Aorta (tissue), 5 donors: ENCODE measurements around the gene NADK. TPM values are rescaled to one million over a fixed set of nuclear protein-coding genes. Genes with fewer than 3 reads are reported as not detected.
"Not testable (repeated sequence)": the region's sequence is repeated elsewhere in the genome, so short reads cannot be mapped to it uniquely, and the experiment has no call there.

Source experiments
- ATAC-seq: fragments of 200-7000 bp; cut with Tn5 transposase; one replicate; pipeline ENCODE4 v1.9.1; 2022; ENCODE audit warnings: moderate library complexity; ENCODE audit not compliant: low FRiP score
- DNase-seq, 2 donors: peaks; one replicate each; pipeline ENCODE4 v3.0.0-alpha.2; 2020
- H3K27ac ChIP-seq, 2 donors: one replicate each; pipeline ENCODE4 v1.5.1; 2013; ENCODE audit warnings: low read length in 2 of 2, mild to moderate bottlenecking in 2 of 2, moderate library complexity in 2 of 2, control low read depth in 1 of 2, inconsistent platforms in 1 of 2, low read depth in 1 of 2
- H3K27me3 ChIP-seq, 2 donors: one replicate each; pipeline ENCODE4 v1.6.1; 2013; ENCODE audit warnings: control low read depth in 1 of 2, low read length in 1 of 2, mild to moderate bottlenecking in 1 of 2, moderate library complexity in 1 of 2; ENCODE audit not compliant: insufficient read depth in 2 of 2, control insufficient read depth in 1 of 2
- H3K36me3 ChIP-seq, 2 donors: one replicate each; pipeline ENCODE4 v1.6.1; 2013; ENCODE audit warnings: control low read depth in 1 of 2, low read length in 1 of 2, mild to moderate bottlenecking in 1 of 2; ENCODE audit not compliant: insufficient read depth in 2 of 2, control insufficient read depth in 1 of 2
- H3K4me1 ChIP-seq, 2 donors: one replicate each; pipeline ENCODE4 v1.6.1; 2013; ENCODE audit warnings: low read length in 2 of 2, control low read depth in 1 of 2, mild to moderate bottlenecking in 1 of 2, moderate library complexity in 1 of 2; ENCODE audit not compliant: insufficient read depth in 2 of 2, control insufficient read depth in 1 of 2
- H3K4me3 ChIP-seq, 2 donors: one replicate each; pipeline ENCODE4 v1.5.1; 2013; ENCODE audit warnings: low read length in 2 of 2, control low read depth in 1 of 2, mild to moderate bottlenecking in 1 of 2
- H3K9me3 ChIP-seq: one replicate; pipeline ENCODE4 v1.6.1; 2013; ENCODE audit warnings: mild to moderate bottlenecking, low read length; ENCODE audit not compliant: control insufficient read depth
- WGBS, 2 donors: extraction: QIAGEN DNeasy Blood & Tissue Kit; methylation state at CpG; one replicate each; pipeline ENCODE4 v1.1.7; 2013; 5-methylcytosine and 5-hydroxymethylcytosine counted together
- intact Hi-C, 2 donors: fragments of 100-400 bp; cut with DNase I; formaldehyde crosslinking; loops; one replicate each; pipeline versions ENCODE4 v1.14.2 to v1.15.0; 2022
- polyA plus RNA-seq, 2 donors: library from polyadenylated mRNA; stranded (reverse); fragments of 200-250 nt; gene quantifications; one replicate each; pipeline ENCODE4 v1.2.3, GENCODE V29; 2013
- total RNA-seq, 2 donors: library from RNA; stranded (reverse); fragmentation: NEBNext Ultra II Directional; extraction: Animal tissue kit (Norgen Biotek cat#: 25700); gene quantifications; one replicate each; pipeline ENCODE4 v1.2.1, GENCODE V29; 2021
- donor health status: healthy with polysubstance abuse.
- donor health status: Bipolar disorder and iron deficiency.
- donor health status: DM: no; HTN: no; CAD: no.
- donor health status: DM: no; HTN: no; CAD: no.
- donor health status: DM: yes; HTN: yes; CAD: no.

Gene NADK
- total and polyA plus RNA-seq, 4 donors, result 66.0 to 87.7 (median 77.6) TPM

DNA sequence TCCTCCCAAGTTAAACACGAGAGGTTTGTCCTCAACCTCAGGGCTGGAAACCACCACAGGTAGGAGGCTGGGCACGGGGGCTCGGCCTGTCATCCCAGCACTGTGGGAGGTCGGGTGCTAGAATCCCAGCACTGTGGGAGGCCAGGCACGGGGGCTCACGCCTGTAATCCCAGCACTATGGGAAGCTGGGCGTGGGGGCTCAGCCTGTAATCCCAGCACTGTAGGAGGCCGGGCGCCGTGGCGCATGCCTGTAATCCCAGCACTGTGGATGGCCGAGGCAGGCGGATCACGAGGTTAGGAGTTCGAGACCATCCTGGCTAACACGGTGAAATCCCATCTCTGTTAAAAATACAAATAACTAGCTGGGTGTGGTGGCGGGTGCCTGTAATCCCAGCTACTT, 47.4 kb downstream of the NADK start:
- 92 to 94% methylated on average over 15 to 17 of the region's 17 CpGs for WGBS, 2 donors
- no peaks in the 10 kb centered on the region for H3K4me1 ChIP-seq
- H3K4me3 ChIP-seq, result no peak overlapping the region
- peaks cover 0 to 2% of the 10 kb centered on the region in 2 donors for H3K36me3 ChIP-seq
- DNase-seq, result peak in 1 of 2 donors; percentile 36
- no peak overlapping the region for H3K27ac ChIP-seq
- H3K9me3 ChIP-seq, result no peaks in the 10 kb centered on the region
- intact Hi-C loops, result no loop called here
- H3K27me3 ChIP-seq, result no peaks in the 10 kb centered on the region
- ATAC-seq, result no peak

DNA sequence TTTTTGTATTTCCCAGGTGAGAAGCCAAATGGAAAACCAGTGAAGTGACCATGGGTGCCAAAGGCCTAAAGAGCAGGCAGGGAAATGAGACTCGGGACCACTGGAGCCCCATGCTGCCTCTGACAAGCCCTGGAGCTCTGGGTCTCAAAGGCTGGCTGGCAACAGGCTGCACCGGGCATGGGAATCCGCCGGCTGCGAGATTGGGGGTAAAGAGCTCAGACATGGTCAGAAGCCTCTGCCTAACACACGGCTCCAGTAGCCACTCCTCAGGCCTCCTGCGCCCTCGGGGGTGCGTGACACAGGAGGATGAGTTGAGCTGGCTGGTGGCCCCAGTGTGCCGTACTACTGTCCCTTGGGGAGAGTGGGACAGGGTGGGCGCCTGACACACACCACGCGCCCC, 48.0 kb downstream of the NADK start:
- H3K9me3 ChIP-seq, H3K36me3 ChIP-seq, H3K27ac ChIP-seq, H3K27me3 ChIP-seq, ATAC-seq, H3K4me1 ChIP-seq, intact Hi-C loops, H3K4me3 ChIP-seq: not testable (repeated sequence)
- 91% methylated on average over 10 of the region's 13 CpGs; no CpG with 5 or more reads in 1 of the 2 donors for WGBS, 2 donors
- DNase-seq, result peak in 1 of 2 donors; percentile 61

DNA sequence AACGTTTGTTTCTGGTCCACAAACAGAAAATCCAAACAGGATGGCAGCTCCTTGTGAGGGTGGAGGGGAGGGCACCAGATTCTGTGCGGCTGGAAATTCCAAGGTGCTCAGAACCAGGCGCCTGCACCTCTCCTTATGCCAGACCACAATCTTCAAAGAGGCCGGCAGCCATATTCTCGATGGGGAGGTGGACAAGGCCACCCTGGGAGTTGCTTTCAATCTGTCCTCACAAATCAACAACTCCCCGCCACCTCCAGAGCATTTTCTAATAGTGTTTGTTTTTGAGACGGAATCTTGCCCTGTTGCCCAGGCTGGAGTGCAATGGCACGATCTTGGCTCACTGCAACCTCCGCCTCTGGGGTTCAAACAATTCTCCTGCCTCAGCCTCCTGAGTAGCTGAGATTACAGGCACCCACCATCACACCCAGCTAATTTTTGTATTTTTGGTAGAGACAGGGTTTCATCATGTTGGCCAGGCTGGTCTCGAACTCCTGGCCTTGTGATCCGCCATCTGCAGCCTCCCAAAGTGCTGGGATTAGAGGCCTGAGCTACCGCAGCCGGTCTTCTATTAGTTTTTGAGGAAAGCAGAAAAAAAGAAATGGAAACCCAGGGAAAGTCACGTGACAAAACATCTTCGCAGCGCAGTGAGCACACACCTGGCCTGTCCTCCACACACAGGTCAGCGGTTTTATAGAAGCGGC, 49.0 kb downstream of the NADK start:
- 84 to 90% methylated on average over 8 to 17 of the region's 18 CpGs for WGBS, 2 donors

DNA sequence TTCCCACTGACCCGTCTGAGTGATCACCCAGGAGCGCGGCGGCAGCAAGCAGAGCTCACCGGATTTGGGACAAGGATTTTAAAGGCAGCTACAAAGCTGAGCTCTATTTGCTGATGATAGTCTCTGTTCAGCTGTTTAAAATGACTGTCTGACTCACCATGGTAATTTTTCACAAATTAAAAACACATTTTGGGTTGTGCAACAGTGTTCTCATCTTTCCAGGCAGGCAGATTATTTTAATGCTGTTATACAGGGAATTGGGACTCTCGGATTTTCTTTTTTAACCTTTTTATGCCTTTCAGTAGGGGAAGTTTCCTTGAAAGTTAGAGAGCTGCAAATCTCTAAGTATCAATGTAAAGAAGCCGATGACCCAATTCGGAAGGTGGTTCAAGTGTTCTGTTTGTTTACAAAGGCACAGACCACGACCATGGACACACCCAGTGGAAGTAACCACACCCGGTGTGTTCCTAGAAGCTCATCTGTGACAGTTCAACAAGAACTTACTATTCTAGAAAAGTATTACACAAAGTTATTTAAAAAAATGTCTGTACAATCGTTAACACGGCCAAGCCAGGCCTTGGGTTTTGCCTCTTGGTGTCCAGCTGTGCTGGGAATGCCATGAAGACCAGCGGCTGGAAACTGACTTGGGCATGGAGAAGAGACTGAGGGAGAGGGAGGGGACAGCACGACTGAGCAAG, 49.8 kb downstream of the NADK start:
- H3K27ac ChIP-seq, H3K36me3 ChIP-seq, ATAC-seq, H3K27me3 ChIP-seq, H3K9me3 ChIP-seq, H3K4me1 ChIP-seq, H3K4me3 ChIP-seq: not testable (repeated sequence)
- 76% methylated on average over 10 to 14 of the region's 14 CpGs for WGBS, 2 donors
- intact Hi-C loops, result loop anchor here in 1 of 2 donors (10.0 kb wide), 1 partner anchor 64 kb away; no protein-coding TSS in a partner anchor
- DNase-seq, result peak in 1 of 2 donors; percentile 19

More for the DNA sequence above, 49.0 kb downstream of the NADK start:
- H3K36me3 ChIP-seq, H3K9me3 ChIP-seq, ATAC-seq, H3K4me1 ChIP-seq, H3K27ac ChIP-seq, H3K27me3 ChIP-seq, H3K4me3 ChIP-seq: not testable (repeated sequence)
- peak in 1 of 2 donors; percentile 44 for DNase-seq
- intact Hi-C loops, result loop anchor here in 1 of 2 donors (10.0 kb wide), 1 partner anchor 64 kb away; no protein-coding TSS in a partner anchor

DNA sequence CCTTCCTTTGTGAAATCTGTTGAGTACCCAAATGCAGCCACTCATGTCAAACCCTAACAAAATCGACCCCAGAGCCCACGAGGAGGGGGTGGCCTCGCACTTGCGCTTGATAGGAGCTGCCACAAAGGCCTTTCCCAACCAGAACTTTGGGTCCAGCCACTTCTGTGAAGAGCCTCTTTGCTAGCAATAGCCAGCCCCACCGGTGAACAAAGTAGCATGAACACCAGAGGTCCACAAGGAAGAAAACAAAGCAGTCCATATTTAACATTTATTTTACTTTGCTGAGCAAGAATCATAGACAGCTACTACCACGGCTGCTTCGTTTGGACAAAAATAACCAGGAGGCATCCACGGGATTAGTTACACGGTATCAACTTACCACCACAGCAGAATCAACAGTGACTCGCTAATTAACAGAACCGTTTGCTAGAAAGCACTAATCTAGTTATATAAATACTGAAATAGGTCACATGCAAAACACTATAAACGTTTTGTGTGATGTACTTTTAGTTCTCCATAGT, 51.1 kb downstream of the NADK start:
- not testable (repeated sequence) for H3K9me3 ChIP-seq, H3K4me1 ChIP-seq, H3K4me3 ChIP-seq, ATAC-seq, H3K36me3 ChIP-seq, H3K27me3 ChIP-seq, H3K27ac ChIP-seq
- DNase-seq, result peak in 1 of 2 donors; percentile 23
- intact Hi-C loops, result loop anchor here in 1 of 2 donors (10.0 kb wide), 1 partner anchor 62 kb away; no protein-coding TSS in a partner anchor
- 75 to 84% methylated on average over 7 to 11 of the region's 12 CpGs for WGBS, 2 donors

DNA sequence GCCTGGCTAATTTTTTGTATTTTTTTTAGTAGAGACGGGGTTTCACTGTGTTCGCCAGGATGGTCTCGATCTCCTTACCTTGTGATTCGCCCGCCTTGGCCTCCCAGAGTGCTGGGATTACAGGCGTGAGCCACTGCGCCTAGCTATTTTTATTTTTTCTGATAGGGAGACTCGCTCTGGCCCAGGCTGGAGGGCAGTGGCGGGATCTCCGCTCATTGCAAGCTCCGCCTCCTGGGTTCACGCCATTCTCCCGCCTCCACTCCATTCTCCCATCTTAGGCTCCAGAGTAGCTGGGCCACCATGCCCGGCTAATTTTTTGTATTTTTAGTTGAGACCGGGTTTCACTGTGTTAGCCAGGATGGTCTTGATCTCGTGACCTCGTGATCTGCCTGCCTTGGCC, 52.2 kb downstream of the NADK start:
- not testable (repeated sequence) for H3K4me3 ChIP-seq, H3K27me3 ChIP-seq, H3K4me1 ChIP-seq, H3K36me3 ChIP-seq, ATAC-seq, H3K27ac ChIP-seq, H3K9me3 ChIP-seq
- intact Hi-C loops, result loop anchor here in 1 of 2 donors (10.0 kb wide), 1 partner anchor 61 kb away; no protein-coding TSS in a partner anchor
- DNase-seq, result peak in 1 of 2 donors; percentile 68
- 92 to 94% methylated on average over 15 to 17 of the region's 17 CpGs for WGBS, 2 donors

DNA sequence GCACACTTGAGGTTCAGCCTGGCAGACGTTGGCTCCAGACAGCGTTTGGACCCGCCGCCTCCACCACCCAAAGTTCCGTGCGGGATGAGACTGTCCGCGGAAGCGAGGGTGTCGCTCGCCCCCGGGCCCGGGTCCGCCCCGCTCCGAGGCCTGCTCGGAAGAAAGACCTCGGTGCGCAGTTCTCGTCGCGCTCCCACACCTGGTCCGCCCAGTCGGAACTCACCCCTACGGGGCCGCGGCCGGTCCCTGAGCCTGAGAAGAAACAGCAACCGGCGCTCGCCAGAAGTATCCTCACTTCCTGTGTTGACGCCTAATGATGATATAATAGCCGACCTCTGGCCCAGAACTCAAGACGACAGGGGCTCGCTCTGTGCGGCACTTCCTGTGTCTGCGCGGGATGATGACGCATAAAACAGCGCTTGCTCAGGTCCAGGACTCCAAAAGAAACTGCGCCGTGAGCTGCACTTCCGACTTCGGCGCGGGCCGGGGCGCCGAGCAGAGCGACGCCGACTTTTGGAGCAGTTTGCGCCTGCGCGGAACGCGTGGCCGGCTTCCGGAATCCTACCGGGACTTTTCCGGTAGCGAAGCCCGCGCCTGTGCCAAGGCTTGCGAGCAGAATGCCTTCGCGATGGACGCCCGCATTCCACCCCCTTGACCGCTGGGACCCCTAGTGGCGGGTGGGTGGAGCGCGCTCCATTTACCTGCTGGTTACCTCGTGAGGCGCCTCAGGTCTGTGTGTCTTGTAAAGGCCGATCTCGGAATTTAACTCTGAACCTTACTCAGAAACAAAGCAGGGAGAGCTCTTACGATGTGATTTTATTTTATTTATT, 54.0 kb downstream of the NADK start, which contains the start of gene CDK11A:
Gene CDK11A (minus strand): TSS at position 323 of the 830 bp plus-strand sequence. CDS start 1,539 bp downstream, outside the sequence.
- H3K9me3 ChIP-seq, H3K36me3 ChIP-seq, H3K27me3 ChIP-seq, H3K4me1 ChIP-seq: not testable (repeated sequence)
- intact Hi-C loops, result loop anchor here in 1 of 2 donors (10.0 kb wide), 1 partner anchor 59 kb away; no protein-coding TSS in a partner anchor
- 0% methylated on average over 34 to 62 of the region's 78 CpGs for WGBS, 2 donors
- ATAC-seq (peak; percentile 97), DNase-seq (peak; percentile 99)
- Histone ChIP-seq H3K4me3 (peak within 1 kb of the TSS; percentile 51 to 52), H3K27ac (peak within 1 kb of the TSS in 1 of 2 donors; percentile 82)

DNA sequence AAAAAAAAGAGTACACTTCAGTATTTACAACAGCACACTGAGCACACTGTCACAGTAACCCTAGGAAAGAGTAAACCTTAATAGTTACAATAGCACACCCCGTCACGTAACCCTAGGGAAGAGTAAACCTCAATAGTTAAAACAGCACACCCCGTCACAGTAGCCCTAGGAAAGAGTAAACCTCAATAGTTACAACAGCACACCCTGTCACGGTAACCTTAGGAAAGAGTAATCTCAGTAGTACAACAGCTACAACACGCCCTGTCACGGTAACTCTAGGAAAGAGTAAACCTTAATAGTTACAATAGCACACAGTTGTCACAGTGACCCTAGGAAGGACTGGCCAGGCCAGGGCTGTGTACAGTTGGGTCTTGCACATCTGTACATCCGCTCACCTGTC, 57.1 kb downstream of the NADK start:
- Histone ChIP-seq H3K27ac (no peak overlapping the region), H3K4me1 (no peaks in the 10 kb centered on the region), H3K36me3 (peaks cover 0 to 6% of the 10 kb centered on the region in 2 donors), H3K27me3 (no peaks in the 10 kb centered on the region), H3K4me3 (no peak overlapping the region), H3K9me3 (no peaks in the 10 kb centered on the region)
- 78 to 79% methylated on average over 7 of the region's 7 CpGs for WGBS, 2 donors
- DNase-seq, result peak in 1 of 2 donors; percentile 2
- no peak for ATAC-seq
- intact Hi-C loops, result loop anchor here in 1 of 2 donors (10.0 kb wide), 1 partner anchor 56 kb away; no protein-coding TSS in a partner anchor
